Keratinocyte (primary cell): ENCODE results near the gene FBXO34. TPM values are rescaled to one million over a fixed set of nuclear protein-coding genes. Genes with fewer than 3 reads are reported as not detected.

ENCODE experiments used
- DNase-seq: peaks from one replicate; pipeline ENCODE4 v3.0.0-alpha.2; 2011; ENCODE audit warnings: low read depth, missing footprints, low spot score
- FAIRE-seq: peaks from 2 replicates; lab custom pipeline; 2011; peaks lifted over from hg19 to GRCh38; lab: Jason Lieb, UNC
- H2AFZ ChIP-seq: 2 replicates; pipeline ENCODE4 v1.6.0; 2012; ENCODE audit warnings: low read length, control low read depth, inconsistent platforms; ENCODE audit not compliant: control insufficient read depth
- H3K27ac ChIP-seq: 2 replicates; pipeline ENCODE4 v1.5.1; 2011; ENCODE audit warnings: low read length; ENCODE audit not compliant: control insufficient read depth, insufficient read depth
- H3K27me3 ChIP-seq: 3 replicates; pipeline ENCODE4 v1.6.0; 2011; ENCODE audit warnings: low read length; ENCODE audit not compliant: control insufficient read depth, insufficient read depth; ENCODE audit errors: extremely low read depth
- H3K36me3 ChIP-seq, 2 experiments: 2 replicates in 1 of 2; 3 replicates in 1 of 2; pipeline ENCODE4 v1.5.1; 2011; ENCODE audit warnings: low read length in 2 of 2, mild to moderate bottlenecking in 1 of 2; ENCODE audit not compliant: control insufficient read depth in 2 of 2, insufficient read depth in 2 of 2; ENCODE audit errors: extremely low read depth in 1 of 2
- H3K4me1 ChIP-seq: 3 replicates; pipeline ENCODE4 v1.5.1; 2011; ENCODE audit warnings: low read length; ENCODE audit not compliant: control insufficient read depth, insufficient read depth; ENCODE audit errors: extremely low read depth
- H3K4me2 ChIP-seq: 3 replicates; pipeline ENCODE4 v1.6.0; 2011; ENCODE audit warnings: low read depth, low read length; ENCODE audit not compliant: control insufficient read depth, insufficient read depth; ENCODE audit errors: extremely low read depth
- H3K4me3 ChIP-seq, 3 experiments: fragments of 200-600 bp in 1 of 3; sonication (generic) in 1 of 3; 2 replicates in 2 of 3; 3 replicates in 1 of 3; pipeline ENCODE4 v1.5.1; 2011 to 2016; ENCODE audit warnings: low read length in 3 of 3, mild to moderate bottlenecking in 3 of 3, control low read depth in 2 of 3, inconsistent platforms in 1 of 3, low read depth in 1 of 3, mixed read lengths in 1 of 3, mixed run types in 1 of 3, moderate library complexity in 1 of 3; ENCODE audit not compliant: control insufficient read depth in 2 of 3, insufficient read depth in 2 of 3; ENCODE audit errors: extremely low read depth in 1 of 3
- H3K79me2 ChIP-seq: 2 replicates; pipeline ENCODE4 v1.6.0; 2012; ENCODE audit warnings: low read length; ENCODE audit not compliant: control insufficient read depth, insufficient read depth
- H3K9ac ChIP-seq: 3 replicates; pipeline ENCODE4 v1.6.0; 2011; ENCODE audit warnings: low read length; ENCODE audit not compliant: control insufficient read depth, insufficient read depth; ENCODE audit errors: extremely low read depth
- H3K9me1 ChIP-seq: 3 replicates; pipeline ENCODE4 v1.6.0; 2011; ENCODE audit warnings: low read length; ENCODE audit not compliant: control insufficient read depth, insufficient read depth; ENCODE audit errors: extremely low read depth
- H3K9me3 ChIP-seq: 2 replicates; pipeline ENCODE4 v1.5.1; 2012; ENCODE audit warnings: low read depth, low read length; ENCODE audit not compliant: control insufficient read depth
- H4K20me1 ChIP-seq: 3 replicates; pipeline ENCODE4 v1.6.0; 2011; ENCODE audit warnings: low read length; ENCODE audit not compliant: control insufficient read depth, insufficient read depth; ENCODE audit errors: extremely low read depth
- CTCF ChIP-seq, 3 experiments: IDR thresholded peaks in 1 of 3; conservative IDR thresholded peaks in 1 of 3; optimal IDR thresholded peaks in 1 of 3; 2 replicates in 2 of 3; 3 replicates in 1 of 3; pipeline versions ENCODE3 to v1.5.1; 2011; ENCODE audit warnings: low read length in 3 of 3, mild to moderate bottlenecking in 3 of 3, moderate library complexity in 2 of 3, control low read depth in 1 of 3, inconsistent platforms in 1 of 3; ENCODE audit not compliant: insufficient read depth in 2 of 3; ENCODE audit errors: extremely low read depth in 1 of 3
- EZH2 ChIP-seq: IDR thresholded peaks from one replicate; pipeline ENCODE4 v1.6.1; 2012; ENCODE audit warnings: inconsistent platforms, mild to moderate bottlenecking, low read length, moderate library complexity
- dilution Hi-C: fragments of 300-500 bp; cut with MboI; formaldehyde crosslinking; loops from one replicate; pipeline ENCODE4 v1.7.0; 2020; ENCODE audit warnings: low sequenced_read_pairs; ENCODE audit not compliant: extremely low pct_ligation_motif_present
- polyA plus RNA-seq, 5 experiments: library from polyadenylated mRNA; depleted of rRNA in 3 of 5; stranded (reverse) in 3 of 5; stranded (forward) in 1 of 5; unstranded in 1 of 5; fragments of >200 nt; gene quantifications; 1 replicate in 1 of 5; 2 replicates in 3 of 5; 3 replicates in 1 of 5; pipeline versions ENCODE4 v1.2.1 to v1.2.3, GENCODE V29; 2011 to 2012; ENCODE audit warnings: missing spikeins in 2 of 5, low read depth in 1 of 5, low replicate concordance in 1 of 5

Gene FBXO34
- polyA plus RNA-seq, 1 donor (not counting 4 experiments of a cell fraction or from before 2014, with no cell fraction given): 18.0 TPM

- H3K4me3 ChIP-seq: no peak overlapping the region
- FAIRE-seq (no peak), DNase-seq (no peak)
- peaks cover 0 to 1% of the 10 kb centered on the region in 2 experiments for H3K36me3 ChIP-seq
- no peak overlapping the region for H3K27ac ChIP-seq
- peaks cover 21% of the 10 kb centered on the region for H3K4me1 ChIP-seq
- no peak overlapping the region for H3K9ac ChIP-seq
- TF ChIP-seq CTCF (optimal IDR thresholded peaks at IDR 0.05 in 1 of 3, IDR thresholded peaks at IDR 0.05 in 1 of 3, conservative IDR thresholded peaks at IDR 0.05 in 1 of 3; ENCODE audit: extremely low read depth in 1 of 3, insufficient read depth in 2 of 3, low read length in 3 of 3): no peak
- no peak for TF ChIP-seq EZH2
- no peak overlapping the region for H2AFZ ChIP-seq
- H3K9me3 ChIP-seq: peaks cover under 1% of the 10 kb centered on the region
- H3K9me1 ChIP-seq: no peaks in the 10 kb centered on the region
- H3K27me3 ChIP-seq: no peaks in the 10 kb centered on the region
- no peaks in the 10 kb centered on the region for H4K20me1 ChIP-seq
- dilution Hi-C loops: no loop called here
- H3K4me2 ChIP-seq: no peak overlapping the region
- peaks cover 38% of the 10 kb centered on the region for H3K79me2 ChIP-seq
Observed at GRCh38 chr14:55306938-55307589, 35.8 kb downstream of the FBXO34 start.

- peaks cover 8% of the 10 kb centered on the region for H3K9me3 ChIP-seq
- peaks cover 33% of the 10 kb centered on the region for H3K79me2 ChIP-seq
- H3K9me1 ChIP-seq: no peaks in the 10 kb centered on the region
- DNase-seq (no peak), FAIRE-seq (no peak)
- dilution Hi-C loops: no loop called here
- TF ChIP-seq EZH2: no peak
- TF ChIP-seq CTCF (optimal IDR thresholded peaks at IDR 0.05 in 1 of 3, IDR thresholded peaks at IDR 0.05 in 1 of 3, conservative IDR thresholded peaks at IDR 0.05 in 1 of 3; ENCODE audit: extremely low read depth in 1 of 3, insufficient read depth in 2 of 3, low read length in 3 of 3): no peak
- no peaks in the 10 kb centered on the region for H3K27me3 ChIP-seq
- H4K20me1 ChIP-seq: no peaks in the 10 kb centered on the region
- no peak overlapping the region for H3K4me2 ChIP-seq
- H3K9ac ChIP-seq: no peak overlapping the region
- peaks cover 0 to 3% of the 10 kb centered on the region in 2 experiments for H3K36me3 ChIP-seq
- no peak overlapping the region for H3K27ac ChIP-seq
- no peak overlapping the region for H3K4me3 ChIP-seq
- H2AFZ ChIP-seq: no peak overlapping the region
- peaks cover under 1% of the 10 kb centered on the region for H3K4me1 ChIP-seq
Observed at GRCh38 chr14:55309154-55309553, 37.9 kb downstream of the FBXO34 start.
